ENCODE results near the gene TAS2R8.
"Not testable (repeated sequence)": the region's sequence is repeated elsewhere in the genome, so short reads cannot be mapped to it uniquely, and the experiment has no call there.

TAS2R8 gene

GRCh38 chr12:10794222-10794621, 12.9 kb downstream of the TAS2R8 start:
- no peak overlapping the region for H3K27ac Mint-ChIP-seq
- ATAC-seq (no peak), DNase-seq (no peak)
- H3K27me3 Mint-ChIP-seq = peaks cover 6% of the 10 kb centered on the region
- H3K4me3 Mint-ChIP-seq = no peak overlapping the region
- H3K4me1 Mint-ChIP-seq = no peaks in the 10 kb centered on the region
- H3K36me3 Mint-ChIP-seq (ENCODE audit: low read depth) = no peaks in the 10 kb centered on the region
- H3K9me3 Mint-ChIP-seq = no peaks in the 10 kb centered on the region

- not testable (repeated sequence) for H3K27me3 Mint-ChIP-seq; H3K36me3 Mint-ChIP-seq (ENCODE audit: low read depth); H3K4me3 Mint-ChIP-seq; H3K9me3 Mint-ChIP-seq; DNase-seq; H3K27ac Mint-ChIP-seq; ATAC-seq; H3K4me1 Mint-ChIP-seq
Observed at GRCh38 chr12:10791769-10792168, 15.3 kb downstream of the TAS2R8 start.

- H3K4me3 Mint-ChIP-seq = no peak overlapping the region
- H3K27ac Mint-ChIP-seq = no peak overlapping the region
- peaks cover 3% of the 10 kb centered on the region for H3K27me3 Mint-ChIP-seq
- no peaks in the 10 kb centered on the region for H3K36me3 Mint-ChIP-seq (ENCODE audit: low read depth)
- DNase-seq (no peak), ATAC-seq (no peak)
- no peaks in the 10 kb centered on the region for H3K4me1 Mint-ChIP-seq
- no peaks in the 10 kb centered on the region for H3K9me3 Mint-ChIP-seq
Observed at GRCh38 chr12:10783252-10783651, 23.8 kb downstream of the TAS2R8 start.

- no peaks in the 10 kb centered on the region for H3K4me1 Mint-ChIP-seq
- ATAC-seq (no peak), DNase-seq (no peak)
- no peaks in the 10 kb centered on the region for H3K27me3 Mint-ChIP-seq
- H3K27ac Mint-ChIP-seq = no peak overlapping the region
- H3K9me3 Mint-ChIP-seq = no peaks in the 10 kb centered on the region
- no peaks in the 10 kb centered on the region for H3K36me3 Mint-ChIP-seq (ENCODE audit: low read depth)
- H3K4me3 Mint-ChIP-seq = no peak overlapping the region
Observed at GRCh38 chr12:10779103-10779502, 28.0 kb downstream of the TAS2R8 start.

GRCh38 chr12:10771132-10771733, 35.9 kb downstream of the TAS2R8 start:
- Mint-ChIP-seq H3K27ac (no peak overlapping the region), H3K9me3 (no peaks in the 10 kb centered on the region), H3K27me3 (peaks cover 27% of the 10 kb centered on the region), H3K36me3 (ENCODE audit: low read depth) (no peaks in the 10 kb centered on the region), H3K4me1 (no peaks in the 10 kb centered on the region), H3K4me3 (no peak overlapping the region)
- DNase-seq (no peak), ATAC-seq (no peak)

GRCh38 chr12:10759657-10760056, 47.4 kb downstream of the TAS2R8 start:
- H3K27me3 Mint-ChIP-seq = peaks cover 48% of the 10 kb centered on the region

GRCh38 chr12:10756194-10756593, 50.9 kb downstream of the TAS2R8 start:
- H3K4me1 Mint-ChIP-seq = no peaks in the 10 kb centered on the region
- H3K36me3 Mint-ChIP-seq (ENCODE audit: low read depth) = peaks cover 11% of the 10 kb centered on the region
- no peak overlapping the region for H3K27ac Mint-ChIP-seq
- DNase-seq (no peak), ATAC-seq (no peak)
- H3K9me3 Mint-ChIP-seq = peaks cover 11% of the 10 kb centered on the region
- peaks cover 42% of the 10 kb centered on the region for H3K27me3 Mint-ChIP-seq
- H3K4me3 Mint-ChIP-seq = no peak overlapping the region

More at GRCh38 chr12:10759657-10760056, 47.4 kb downstream of the TAS2R8 start:
- H3K36me3 Mint-ChIP-seq (ENCODE audit: low read depth) = peaks cover 11% of the 10 kb centered on the region
- no peak overlapping the region for H3K4me3 Mint-ChIP-seq
- no peak for ATAC-seq
- no peak overlapping the region for H3K27ac Mint-ChIP-seq
- peaks cover 11% of the 10 kb centered on the region for H3K9me3 Mint-ChIP-seq
- no peaks in the 10 kb centered on the region for H3K4me1 Mint-ChIP-seq
- DNase-seq = no peak

All from activated naive CD8-positive, alpha-beta T cell treated with anti-CD3 and anti-CD28 coated beads, Interleukin-2, amount 50 U/mL, for 24 hours (primary cell).